Transverse colon (tissue), 4 donors: Measurements from ENCODE around the gene HOXB9. TPM values are rescaled to one million over a fixed set of nuclear protein-coding genes. Genes with fewer than 3 reads are reported as not detected.

Experiments
- DNase-seq: peaks from one replicate; pipeline ENCODE4 v3.0.0-alpha.2; 2019
- H3K27ac ChIP-seq, 4 donors: fragments of 200-600 bp; sonication (generic); 2 replicates each; pipeline ENCODE4 v1.5.1; 2016 to 2018; ENCODE audit warnings: inconsistent platforms in 4 of 4
- H3K27me3 ChIP-seq: fragments of 200-600 bp; sonication (generic); 2 replicates; pipeline ENCODE4 v1.5.1; 2017; ENCODE audit warnings: inconsistent platforms
- H3K36me3 ChIP-seq, 4 donors: fragments of 200-600 bp; sonication (generic); 2 replicates each; pipeline ENCODE4 v1.5.1; 2017 to 2019; ENCODE audit warnings: inconsistent platforms in 4 of 4
- H3K4me1 ChIP-seq, 4 donors: fragments of 200-600 bp; sonication (generic); 2 replicates each; pipeline ENCODE4 v1.5.1; 2017 to 2020; ENCODE audit warnings: inconsistent platforms in 4 of 4
- H3K4me3 ChIP-seq, 4 donors: fragments of 200-600 bp; sonication (generic); 1 replicate in 1 of 4; 2 replicates in 3 of 4; pipeline versions ENCODE4 v1.5.1 to v1.6.1; 2017 to 2019; ENCODE audit warnings: inconsistent platforms in 4 of 4
- H3K9me3 ChIP-seq, 2 donors: fragments of 200-600 bp; sonication (generic); 2 replicates each; pipeline ENCODE4 v1.5.1; 2017 to 2019; ENCODE audit warnings: inconsistent platforms in 2 of 2
- CTCF ChIP-seq, 5 experiments: fragments of 200-600 bp in 3 of 5; fragments of 450-650 bp in 2 of 5; sonication (generic) in 3 of 5; IDR thresholded peaks; 1 replicate in 2 of 5; 2 replicates in 3 of 5; pipeline ENCODE4 v1.5.1; 2016 to 2017; ENCODE audit warnings: antibody characterized with exemption in 5 of 5, inconsistent platforms in 3 of 5, mild to moderate bottlenecking in 2 of 5, moderate library complexity in 1 of 5
- EP300 ChIP-seq: sonication (generic); formaldehyde crosslinking; IDR thresholded peaks from one replicate; pipeline ENCODE4 v1.6.1; 2017; ENCODE audit warnings: antibody characterized with exemption, low read depth
- POLR2A ChIP-seq: fragments of 450-650 bp; IDR thresholded peaks from one replicate; pipeline ENCODE4 v1.6.1; 2016; ENCODE audit warnings: antibody characterized with exemption, mild to moderate bottlenecking, moderate library complexity
- POLR2AphosphoS5 ChIP-seq, 3 donors: sonication (generic); formaldehyde crosslinking; IDR thresholded peaks; one replicate each; pipeline ENCODE4 v1.6.1; 2016; ENCODE audit warnings: antibody characterized with exemption in 3 of 3
- WGBS, 2 donors: methylation state at CpG; one replicate each; pipeline ENCODE4 v1.1.5; 2018; ENCODE audit warnings: low coverage in 1 of 2; 5-methylcytosine and 5-hydroxymethylcytosine counted together
- in situ Hi-C, 4 donors: fragments of 200-750 bp; cut with MboI; loops; one replicate each; pipeline versions ENCODE4 v1.15.0 to v1.15.1; 2017; ENCODE audit warnings: low sequenced_read_pairs in 3 of 4, low pct_ligation_motif_present in 1 of 4, low pct_unique_long_range_greater_than_20kb in 1 of 4
- intact Hi-C: fragments of 100-400 bp; cut with DNase I; formaldehyde crosslinking; loops from one replicate; pipeline ENCODE4 v1.15.1; 2023; ENCODE audit warnings: low total_unique reads
- total RNA-seq, 4 donors: library from RNA; depleted of rRNA; stranded (reverse); fragments of >200 nt; gene quantifications; one replicate each; pipeline ENCODE4 v1.1.0, GENCODE V29; 2016

The HOXB9 gene
- total RNA-seq, 4 donors from 2014 or later: 19.8 to 54.3 (median 29.4) TPM

- DNase-seq: peak; percentile 81
- Histone ChIP-seq H3K27ac (peak overlapping the region; percentile 83 to 93 (median 88)), H3K27me3 (peaks cover 99% of the 10 kb centered on the region), H3K4me3 (peak overlapping the region in 1 of 4 donors; percentile 14), H3K9me3 (no peaks in the 10 kb centered on the region), H3K4me1 (peaks cover 6 to 86% (median 72%) of the 10 kb centered on the region in 4 donors), H3K36me3 (no peaks in the 10 kb centered on the region)
- intact Hi-C loops (no loop called here), in situ Hi-C loops (no loop called here)
- 41% methylated on average over 6 to 15 of the region's 15 CpGs for WGBS, 2 donors
- peak; percentile 56 for TF ChIP-seq POLR2A
- peak in 2 of 3 donors; percentile 59 to 69 for TF ChIP-seq POLR2AphosphoS5 (IDR thresholded peaks at IDR 0.05)
- TF ChIP-seq CTCF (IDR thresholded peaks at IDR 0.05): no peak
- no peak for TF ChIP-seq EP300
Measured at GRCh38 chr17:48630925-48631692, 5.0 kb upstream of the HOXB9 start.

- intact Hi-C loops (no loop called here), in situ Hi-C loops (no loop called here)
- 43 to 51% methylated on average over 14 to 15 of the region's 15 CpGs for WGBS, 2 donors
- Histone ChIP-seq H3K36me3 (no peaks in the 10 kb centered on the region), H3K27me3 (peaks cover 99% of the 10 kb centered on the region), H3K27ac (peak overlapping the region; percentile 83 to 93 (median 88)), H3K9me3 (no peaks in the 10 kb centered on the region), H3K4me1 (peaks cover 9 to 86% (median 75%) of the 10 kb centered on the region in 4 donors), H3K4me3 (no peak overlapping the region)
- no peak for TF ChIP-seq EP300
- no peak for TF ChIP-seq CTCF (IDR thresholded peaks at IDR 0.05)
- TF ChIP-seq POLR2A: no peak
- no peak for TF ChIP-seq POLR2AphosphoS5 (IDR thresholded peaks at IDR 0.05)
- no peak for DNase-seq
Measured at GRCh38 chr17:48630009-48630924, 4.1 kb upstream of the HOXB9 start.

- DNase-seq: no peak
- Histone ChIP-seq H3K36me3 (no peaks in the 10 kb centered on the region), H3K9me3 (no peaks in the 10 kb centered on the region), H3K4me1 (peaks cover 12 to 84% (median 76%) of the 10 kb centered on the region in 4 donors), H3K27me3 (peaks cover 99% of the 10 kb centered on the region), H3K4me3 (peak overlapping the region in 1 of 4 donors; percentile 3), H3K27ac (peak overlapping the region; percentile 86 to 93 (median 89))
- intact Hi-C loops: no loop called here
- 28% methylated on average over 5 of the region's 5 CpGs; no CpG with 5 or more reads in 1 of the 2 donors for WGBS, 2 donors
- in situ Hi-C loops: no loop called here
- TF ChIP-seq CTCF (IDR thresholded peaks at IDR 0.05): no peak
- no peak for TF ChIP-seq POLR2A
- no peak for TF ChIP-seq POLR2AphosphoS5 (IDR thresholded peaks at IDR 0.05)
- TF ChIP-seq EP300: no peak
Measured at GRCh38 chr17:48629411-48629759, 3.2 kb upstream of the HOXB9 start.
